ENCODE measurements around the gene SORCS2. TPM values are rescaled to one million over a fixed set of nuclear protein-coding genes. Genes with fewer than 3 reads are reported as not detected.

Gene SORCS2
- polyA plus RNA-seq, 3 donors: 0.46 to 0.55 TPM; not detected in 1

DNA sequence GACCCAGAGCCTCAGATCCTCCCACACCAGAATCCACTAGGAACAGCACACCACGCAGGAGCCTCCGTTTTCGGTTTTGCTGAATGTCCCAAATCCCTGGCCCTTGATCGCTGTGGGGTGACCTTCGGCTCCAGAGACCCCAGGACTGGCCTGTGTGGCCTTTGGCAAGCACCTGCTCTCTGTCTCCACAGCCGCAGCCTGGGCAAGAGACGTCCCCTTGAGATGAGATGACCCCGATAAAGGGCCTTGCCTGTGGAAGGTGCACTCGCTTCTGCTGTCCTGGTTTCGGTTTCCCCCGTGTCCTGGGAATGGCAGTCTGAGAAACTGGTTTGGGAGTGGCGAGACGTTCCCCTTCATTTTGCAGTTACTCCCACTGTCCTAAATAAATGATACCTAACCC is 232.8 kb downstream of the SORCS2 start:
- H3K4me1 Mint-ChIP-seq: no peaks in the 10 kb centered on the region
- Histone ChIP-seq H3K36me3 (replicated peaks in 1 of 2; ENCODE audit: control insufficient read depth in 1 of 2, insufficient read depth in 2 of 2, low read length in 2 of 2) (no peaks in the 10 kb centered on the region), H3K9ac (ENCODE audit: insufficient read depth, low read length, poor library complexity, severe bottlenecking) (no peak overlapping the region), H3K4me1 (ENCODE audit: control insufficient read depth in 1 of 2, insufficient read depth in 2 of 2, low read length in 2 of 2) (no peaks in the 10 kb centered on the region), H3K9me3 (replicated peaks in 1 of 2; ENCODE audit: control insufficient read depth in 1 of 2, insufficient read depth in 1 of 2, low read length in 2 of 2) (no peaks in the 10 kb centered on the region), H4K20me1 (ENCODE audit: insufficient read depth, low read length) (no peaks in the 10 kb centered on the region), H3K4me3 (replicated peaks in 1 of 3; ENCODE audit: low read depth in 2 of 3, low read length in 3 of 3) (no peak overlapping the region), H2AFZ (ENCODE audit: insufficient read depth, low read depth, low read length, poor library complexity, severe bottlenecking) (no peak overlapping the region), H3K27ac (ENCODE audit: low read depth in 1 of 2, low read length in 2 of 2) (no peak overlapping the region), H3K27me3 (ENCODE audit: control insufficient read depth in 2 of 2, insufficient read depth in 2 of 2, low read length in 2 of 2) (no peaks in the 10 kb centered on the region), H3K4me2 (replicated peaks; ENCODE audit: extremely low read depth, low read length, poor library complexity, severe bottlenecking) (no peak overlapping the region), H3K79me2 (ENCODE audit: insufficient read depth, low read length) (no peaks in the 10 kb centered on the region)
- H3K4me3 Mint-ChIP-seq: no peak overlapping the region
- intact Hi-C loops (cut with micrococcal nuclease): no loop called here
- H3K27ac Mint-ChIP-seq: no peak overlapping the region
- H3K9me3 Mint-ChIP-seq: no peaks in the 10 kb centered on the region
- DNase-seq: no peak
- 85% methylated on average over 13 of the region's 13 CpGs for WGBS (ENCODE audit: insufficient coverage)
- TF ChIP-seq, protein P1, sequence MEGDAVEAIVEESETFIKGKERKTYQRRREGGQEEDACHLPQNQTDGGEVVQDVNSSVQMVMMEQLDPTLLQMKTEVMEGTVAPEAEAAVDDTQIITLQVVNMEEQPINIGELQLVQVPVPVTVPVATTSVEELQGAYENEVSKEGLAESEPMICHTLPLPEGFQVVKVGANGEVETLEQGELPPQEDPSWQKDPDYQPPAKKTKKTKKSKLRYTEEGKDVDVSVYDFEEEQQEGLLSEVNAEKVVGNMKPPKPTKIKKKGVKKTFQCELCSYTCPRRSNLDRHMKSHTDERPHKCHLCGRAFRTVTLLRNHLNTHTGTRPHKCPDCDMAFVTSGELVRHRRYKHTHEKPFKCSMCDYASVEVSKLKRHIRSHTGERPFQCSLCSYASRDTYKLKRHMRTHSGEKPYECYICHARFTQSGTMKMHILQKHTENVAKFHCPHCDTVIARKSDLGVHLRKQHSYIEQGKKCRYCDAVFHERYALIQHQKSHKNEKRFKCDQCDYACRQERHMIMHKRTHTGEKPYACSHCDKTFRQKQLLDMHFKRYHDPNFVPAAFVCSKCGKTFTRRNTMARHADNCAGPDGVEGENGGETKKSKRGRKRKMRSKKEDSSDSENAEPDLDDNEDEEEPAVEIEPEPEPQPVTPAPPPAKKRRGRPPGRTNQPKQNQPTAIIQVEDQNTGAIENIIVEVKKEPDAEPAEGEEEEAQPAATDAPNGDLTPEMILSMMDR (IDR thresholded peaks at IDR 0.05): no peak
- H3K36me3 Mint-ChIP-seq: no peaks in the 10 kb centered on the region
- H3K27me3 Mint-ChIP-seq (ENCODE audit: low read depth in 3 of 3): peaks cover 3 to 4% (median 4%) of the 10 kb centered on the region in 3 donors

DNA sequence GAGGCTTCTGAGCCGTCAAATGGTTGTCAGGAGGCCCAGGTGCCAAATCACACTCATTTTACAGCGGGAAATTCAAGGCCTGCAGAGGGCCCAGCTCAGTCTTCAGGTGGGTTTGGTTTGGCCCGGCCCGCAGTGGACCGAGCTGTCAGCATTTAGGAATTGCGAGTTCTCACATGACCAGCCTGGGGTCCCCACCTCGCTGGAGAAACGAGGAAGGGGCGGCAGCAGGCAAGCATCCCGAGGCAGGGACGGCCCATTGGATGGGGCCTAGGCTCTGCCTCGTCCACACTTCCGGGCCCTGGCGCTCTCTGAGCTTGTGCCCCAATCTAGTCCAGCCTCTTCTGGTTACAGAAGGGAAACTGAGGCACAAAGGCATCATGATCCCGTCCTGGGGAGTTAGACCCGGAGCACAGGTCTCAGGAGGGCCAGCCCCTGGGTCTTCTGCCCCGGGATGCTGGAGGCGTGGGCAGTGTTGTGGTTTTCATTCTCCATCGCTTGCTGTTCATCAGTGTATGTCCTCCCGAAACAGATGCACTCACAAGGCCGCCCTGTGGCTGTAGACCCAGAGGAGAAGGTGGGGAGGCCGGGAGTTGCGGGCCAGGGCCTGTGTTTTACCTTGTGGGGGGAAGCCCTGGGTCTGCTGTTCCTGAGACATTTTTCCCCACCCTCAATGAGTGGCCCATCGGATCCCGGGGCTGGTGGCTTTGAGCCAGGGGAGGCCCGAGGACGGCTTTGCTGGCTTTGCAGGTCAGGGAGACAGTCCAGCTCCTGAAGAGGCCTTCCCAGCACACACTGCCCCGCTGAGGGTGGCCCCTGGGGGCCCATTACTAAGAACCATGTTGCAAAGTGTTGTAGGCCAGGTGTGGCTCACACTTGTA is 233.5 kb downstream of the SORCS2 start:
- no peaks in the 10 kb centered on the region for H3K9me3 Mint-ChIP-seq
- Histone ChIP-seq H4K20me1 (ENCODE audit: insufficient read depth, low read length) (no peaks in the 10 kb centered on the region), H3K27me3 (ENCODE audit: control insufficient read depth in 2 of 2, insufficient read depth in 2 of 2, low read length in 2 of 2) (no peaks in the 10 kb centered on the region), H3K4me2 (replicated peaks; ENCODE audit: extremely low read depth, low read length, poor library complexity, severe bottlenecking) (no peak overlapping the region), H2AFZ (ENCODE audit: insufficient read depth, low read depth, low read length, poor library complexity, severe bottlenecking) (no peak overlapping the region), H3K27ac (ENCODE audit: low read depth in 1 of 2, low read length in 2 of 2) (no peak overlapping the region), H3K36me3 (replicated peaks in 1 of 2; ENCODE audit: control insufficient read depth in 1 of 2, insufficient read depth in 2 of 2, low read length in 2 of 2) (no peaks in the 10 kb centered on the region), H3K4me3 (replicated peaks in 1 of 3; ENCODE audit: low read depth in 2 of 3, low read length in 3 of 3) (no peak overlapping the region), H3K4me1 (ENCODE audit: control insufficient read depth in 1 of 2, insufficient read depth in 2 of 2, low read length in 2 of 2) (no peaks in the 10 kb centered on the region), H3K9me3 (replicated peaks in 1 of 2; ENCODE audit: control insufficient read depth in 1 of 2, insufficient read depth in 1 of 2, low read length in 2 of 2) (no peaks in the 10 kb centered on the region), H3K79me2 (ENCODE audit: insufficient read depth, low read length) (no peaks in the 10 kb centered on the region), H3K9ac (ENCODE audit: insufficient read depth, low read length, poor library complexity, severe bottlenecking) (no peak overlapping the region)
- no peak overlapping the region for H3K4me3 Mint-ChIP-seq
- peaks cover 3 to 4% (median 4%) of the 10 kb centered on the region in 3 donors for H3K27me3 Mint-ChIP-seq (ENCODE audit: low read depth in 3 of 3)
- no peaks in the 10 kb centered on the region for H3K36me3 Mint-ChIP-seq
- DNase-seq: no peak
- peak overlapping the region in 1 of 7 donors; percentile 84 for H3K27ac Mint-ChIP-seq
- H3K4me1 Mint-ChIP-seq: no peaks in the 10 kb centered on the region
- TF ChIP-seq, protein P1 (IDR thresholded peaks at IDR 0.05): no peak
- WGBS (ENCODE audit: insufficient coverage): 89% methylated on average over 26 of the region's 28 CpGs
- intact Hi-C loops (cut with micrococcal nuclease): no loop called here

Measured in CD14-positive monocyte (primary cell).